ENCODE measurements around the gene NLGN4Y.

DNA sequence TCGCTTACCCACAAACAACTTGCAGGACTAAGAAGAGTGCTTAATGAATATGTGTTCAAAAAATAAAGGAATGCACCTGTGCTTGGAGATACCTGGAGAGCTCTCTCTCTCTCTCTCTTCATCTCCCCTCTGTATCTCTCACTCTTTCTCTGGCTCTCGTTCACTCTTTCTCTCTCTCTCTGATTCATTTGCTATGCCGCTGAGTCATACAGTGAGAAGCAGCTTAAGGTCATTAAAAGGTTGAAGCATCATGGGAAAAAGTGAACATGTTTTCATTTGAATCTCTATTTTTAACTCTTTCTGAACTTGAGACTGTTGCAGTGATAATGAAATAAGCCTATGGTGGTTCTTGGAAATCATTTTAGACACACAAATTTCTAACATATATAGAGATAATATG is 277.8 kb downstream of the NLGN4Y start:
- no peak for TF ChIP-seq STAT5B (CRISPR knock-in tag; IDR thresholded peaks at IDR 0.05)
- TF ChIP-seq GATAD2A (CRISPR knock-in tag; IDR thresholded peaks at IDR 0.05) = no peak
- no peak for TF ChIP-seq ZNF761 (CRISPR knock-in tag; conservative IDR thresholded peaks at IDR 0.05)
- no peak for TF ChIP-seq KAT7 (CRISPR knock-in tag; IDR thresholded peaks at IDR 0.05; ENCODE audit: borderline replicate concordance)
- no peak for TF ChIP-seq ZNF670 (CRISPR knock-in tag; IDR thresholded peaks at IDR 0.05; ENCODE audit: borderline replicate concordance)
- TF ChIP-seq, protein P1, sequence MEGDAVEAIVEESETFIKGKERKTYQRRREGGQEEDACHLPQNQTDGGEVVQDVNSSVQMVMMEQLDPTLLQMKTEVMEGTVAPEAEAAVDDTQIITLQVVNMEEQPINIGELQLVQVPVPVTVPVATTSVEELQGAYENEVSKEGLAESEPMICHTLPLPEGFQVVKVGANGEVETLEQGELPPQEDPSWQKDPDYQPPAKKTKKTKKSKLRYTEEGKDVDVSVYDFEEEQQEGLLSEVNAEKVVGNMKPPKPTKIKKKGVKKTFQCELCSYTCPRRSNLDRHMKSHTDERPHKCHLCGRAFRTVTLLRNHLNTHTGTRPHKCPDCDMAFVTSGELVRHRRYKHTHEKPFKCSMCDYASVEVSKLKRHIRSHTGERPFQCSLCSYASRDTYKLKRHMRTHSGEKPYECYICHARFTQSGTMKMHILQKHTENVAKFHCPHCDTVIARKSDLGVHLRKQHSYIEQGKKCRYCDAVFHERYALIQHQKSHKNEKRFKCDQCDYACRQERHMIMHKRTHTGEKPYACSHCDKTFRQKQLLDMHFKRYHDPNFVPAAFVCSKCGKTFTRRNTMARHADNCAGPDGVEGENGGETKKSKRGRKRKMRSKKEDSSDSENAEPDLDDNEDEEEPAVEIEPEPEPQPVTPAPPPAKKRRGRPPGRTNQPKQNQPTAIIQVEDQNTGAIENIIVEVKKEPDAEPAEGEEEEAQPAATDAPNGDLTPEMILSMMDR (CRISPR knock-in tag; IDR thresholded peaks at IDR 0.05) = no peak
- no peak for TF ChIP-seq BRCA1 (CRISPR knock-in tag; IDR thresholded peaks at IDR 0.05)
- TF ChIP-seq, protein P2, sequence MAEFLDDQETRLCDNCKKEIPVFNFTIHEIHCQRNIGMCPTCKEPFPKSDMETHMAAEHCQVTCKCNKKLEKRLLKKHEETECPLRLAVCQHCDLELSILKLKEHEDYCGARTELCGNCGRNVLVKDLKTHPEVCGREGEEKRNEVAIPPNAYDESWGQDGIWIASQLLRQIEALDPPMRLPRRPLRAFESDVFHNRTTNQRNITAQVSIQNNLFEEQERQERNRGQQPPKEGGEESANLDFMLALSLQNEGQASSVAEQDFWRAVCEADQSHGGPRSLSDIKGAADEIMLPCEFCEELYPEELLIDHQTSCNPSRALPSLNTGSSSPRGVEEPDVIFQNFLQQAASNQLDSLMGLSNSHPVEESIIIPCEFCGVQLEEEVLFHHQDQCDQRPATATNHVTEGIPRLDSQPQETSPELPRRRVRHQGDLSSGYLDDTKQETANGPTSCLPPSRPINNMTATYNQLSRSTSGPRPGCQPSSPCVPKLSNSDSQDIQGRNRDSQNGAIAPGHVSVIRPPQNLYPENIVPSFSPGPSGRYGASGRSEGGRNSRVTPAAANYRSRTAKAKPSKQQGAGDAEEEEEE (CRISPR knock-in tag; IDR thresholded peaks at IDR 0.05; ENCODE audit: borderline replicate concordance) = no peak

All from HepG2 (cell line).